HEK293 (cell line): ENCODE measurements around the gene SCP2D1.

ENCODE experiments used
- CTCF ChIA-PET: fragments of 350-600 bp; formaldehyde crosslinking; extraction: SDS; loops from one replicate; lab custom pipeline; 2021; ENCODE audit warnings: antibody characterized with exemption; lab: Yijun Ruan, JAX
- POLR2A ChIA-PET: fragments of 300-600 bp; formaldehyde crosslinking; extraction: SDS; loops from one replicate; lab custom pipeline; 2020; ENCODE audit warnings: antibody characterized with exemption, inconsistent platforms; lab: Yijun Ruan, JAX
- H3K27ac ChIP-seq: fragments of 200-500 bp; sonication (Bioruptor generic); 2 replicates; pipeline ENCODE4 v1.5.1; 2014; ENCODE audit warnings: low read depth, low read length, control low read depth, inconsistent platforms; ENCODE audit errors: extremely low read depth
- H3K36me3 ChIP-seq, 2 experiments: fragments of 200-500 bp in 1 of 2; sonication (Bioruptor generic) in 1 of 2; 1 replicate in 1 of 2; 2 replicates in 1 of 2; pipeline ENCODE4 v1.5.1; 2014 to 2017; ENCODE audit warnings: inconsistent platforms in 2 of 2, low read length in 2 of 2; ENCODE audit not compliant: control insufficient read depth in 2 of 2, insufficient read depth in 1 of 2
- H3K4me1 ChIP-seq: fragments of 200-500 bp; sonication (Bioruptor generic); 2 replicates; pipeline ENCODE4 v1.5.1; 2014; ENCODE audit warnings: mild to moderate bottlenecking, low read length, inconsistent platforms; ENCODE audit not compliant: control insufficient read depth, insufficient read depth
- H3K4me3 ChIP-seq: 2 replicates; pipeline ENCODE4 v1.5.1; 2011; ENCODE audit warnings: low read depth, mild to moderate bottlenecking, control low read depth, low read length, moderate library complexity
- H3K9me3 ChIP-seq: fragments of 200-500 bp; sonication (Bioruptor generic); 2 replicates; pipeline ENCODE4 v1.5.1; 2014; ENCODE audit warnings: low read depth, low read length, inconsistent platforms; ENCODE audit not compliant: control insufficient read depth, insufficient read depth
- HOXD13 ChIP-seq: sonication (generic); formaldehyde crosslinking; IDR thresholded peaks from 2 replicates; pipeline ENCODE4 v1.8.0; 2022; ENCODE audit warnings: missing genetic modification reagents, borderline replicate concordance
- KLF8 ChIP-seq: fragments of 450-650 bp; formaldehyde crosslinking; IDR thresholded peaks from 2 replicates; pipeline ENCODE4 v1.5.1; 2016; ENCODE audit warnings: missing biosample characterization, missing genetic modification characterization
- OVOL3 ChIP-seq: fragments of 450-650 bp; formaldehyde crosslinking; IDR thresholded peaks from 2 replicates; pipeline ENCODE4 v1.5.1; 2016; ENCODE audit warnings: missing biosample characterization, missing genetic modification characterization
- PRDM1 ChIP-seq: fragments of 450-650 bp; formaldehyde crosslinking; IDR thresholded peaks from 2 replicates; pipeline ENCODE4; 2016; ENCODE audit warnings: missing biosample characterization, missing genetic modification characterization
- SCRT2 ChIP-seq: fragments of 450-650 bp; formaldehyde crosslinking; IDR thresholded peaks from 2 replicates; pipeline ENCODE4 v1.5.1; 2016; ENCODE audit warnings: missing biosample characterization, missing genetic modification characterization
- SP7 ChIP-seq: fragments of 450-650 bp; formaldehyde crosslinking; IDR thresholded peaks from 2 replicates; pipeline ENCODE4 v1.5.1; 2016; ENCODE audit warnings: missing biosample characterization, missing genetic modification characterization
- YY1 ChIP-seq: fragments of 450-650 bp; formaldehyde crosslinking; IDR thresholded peaks from 2 replicates; pipeline ENCODE4 v1.5.1; 2018; ENCODE audit warnings: missing biosample characterization, missing genetic modification characterization
- YY2 ChIP-seq: fragments of 450-650 bp; formaldehyde crosslinking; IDR thresholded peaks from 2 replicates; pipeline ENCODE4 v1.5.1; 2016; ENCODE audit warnings: missing biosample characterization, missing genetic modification characterization
- ZBTB8A ChIP-seq: fragments of 450-650 bp; formaldehyde crosslinking; IDR thresholded peaks from 2 replicates; pipeline ENCODE4 v1.5.1; 2016; ENCODE audit warnings: missing biosample characterization, missing genetic modification characterization
- ZEB2 ChIP-seq: fragments of 450-650 bp; formaldehyde crosslinking; IDR thresholded peaks from 2 replicates; pipeline ENCODE4 v1.5.1; 2016; ENCODE audit warnings: missing biosample characterization, missing genetic modification characterization
- ZFP37 ChIP-seq: fragments of 450-650 bp; formaldehyde crosslinking; IDR thresholded peaks from 2 replicates; pipeline ENCODE4 v1.5.1; 2016; ENCODE audit warnings: missing biosample characterization, missing genetic modification characterization
- ZIC2 ChIP-seq: fragments of 450-650 bp; formaldehyde crosslinking; IDR thresholded peaks from 2 replicates; pipeline ENCODE4 v1.5.1; 2016; ENCODE audit warnings: missing biosample characterization, missing genetic modification characterization
- ZNF157 ChIP-seq: fragments of 450-650 bp; formaldehyde crosslinking; IDR thresholded peaks from 2 replicates; pipeline ENCODE4 v1.5.1; 2016; ENCODE audit warnings: missing biosample characterization, missing genetic modification characterization
- ZNF16 ChIP-seq: fragments of 450-650 bp; formaldehyde crosslinking; IDR thresholded peaks from 2 replicates; pipeline ENCODE4 v1.5.1; 2016; ENCODE audit warnings: low read depth, missing biosample characterization, missing genetic modification characterization
- ZNF2 ChIP-seq: fragments of 450-650 bp; formaldehyde crosslinking; IDR thresholded peaks from 2 replicates; pipeline ENCODE4 v1.5.1; 2016; ENCODE audit warnings: missing biosample characterization, missing genetic modification characterization
- ZNF274 ChIP-seq, 2 experiments: fragments of 200-500 bp in 1 of 2; fragments of 450-650 bp in 1 of 2; sonication (Bioruptor generic) in 1 of 2; formaldehyde crosslinking in 1 of 2; IDR thresholded peaks; 2 replicates each; pipeline versions ENCODE4 v1.5.1 to v1.6.1; 2014 to 2016; ENCODE audit warnings: borderline replicate concordance in 1 of 2, inconsistent platforms in 1 of 2, low read length in 1 of 2, missing biosample characterization in 1 of 2, missing genetic modification characterization in 1 of 2
- ZNF302 ChIP-seq: fragments of 450-650 bp; formaldehyde crosslinking; IDR thresholded peaks from 2 replicates; pipeline ENCODE4 v1.5.1; 2016; ENCODE audit warnings: missing biosample characterization, missing genetic modification characterization, low read depth
- ZNF311 ChIP-seq: fragments of 450-650 bp; formaldehyde crosslinking; IDR thresholded peaks from 2 replicates; pipeline ENCODE4 v1.5.1; 2017; ENCODE audit warnings: missing biosample characterization, missing genetic modification characterization, borderline replicate concordance
- ZNF37A ChIP-seq: fragments of 450-650 bp; IDR thresholded peaks from 2 replicates; pipeline ENCODE4 v1.5.1; 2018; ENCODE audit warnings: missing biosample characterization, missing genetic modification characterization
- ZNF416 ChIP-seq: fragments of 450-650 bp; formaldehyde crosslinking; IDR thresholded peaks from 2 replicates; pipeline ENCODE4 v1.5.1; 2016; ENCODE audit warnings: missing biosample characterization, missing genetic modification characterization
- ZNF423 ChIP-seq: fragments of 450-650 bp; formaldehyde crosslinking; IDR thresholded peaks from 2 replicates; pipeline ENCODE4 v1.5.1; 2016; ENCODE audit warnings: missing biosample characterization, missing genetic modification characterization
- ZNF544 ChIP-seq: fragments of 450-650 bp; formaldehyde crosslinking; IDR thresholded peaks from 2 replicates; pipeline ENCODE4 v1.5.0; 2017; ENCODE audit warnings: missing biosample characterization, missing genetic modification characterization
- ZNF548 ChIP-seq: fragments of 450-650 bp; formaldehyde crosslinking; IDR thresholded peaks from 2 replicates; pipeline ENCODE4 v1.5.1; 2016; ENCODE audit warnings: missing biosample characterization, missing genetic modification characterization
- ZNF555 ChIP-seq: fragments of 450-650 bp; formaldehyde crosslinking; conservative IDR thresholded peaks from 2 replicates; pipeline ENCODE4 v1.5.1; 2017; ENCODE audit warnings: missing biosample characterization, mild to moderate bottlenecking, missing genetic modification characterization, inconsistent platforms
- ZNF571 ChIP-seq: fragments of 450-650 bp; formaldehyde crosslinking; IDR thresholded peaks from 2 replicates; pipeline ENCODE4 v1.5.0; 2017; ENCODE audit warnings: missing biosample characterization, missing genetic modification characterization
- ZNF600 ChIP-seq: fragments of 450-650 bp; formaldehyde crosslinking; IDR thresholded peaks from 2 replicates; pipeline ENCODE4 v1.5.1; 2016; ENCODE audit warnings: missing biosample characterization, missing genetic modification characterization
- ZNF621 ChIP-seq: fragments of 450-650 bp; formaldehyde crosslinking; IDR thresholded peaks from 2 replicates; pipeline ENCODE4 v1.5.1; 2017; ENCODE audit warnings: missing biosample characterization, missing genetic modification characterization
- ZNF654 ChIP-seq: fragments of 450-650 bp; formaldehyde crosslinking; IDR thresholded peaks from 2 replicates; pipeline ENCODE4 v1.5.1; 2016; ENCODE audit warnings: low read depth, missing biosample characterization, missing genetic modification characterization
- ZNF670 ChIP-seq: fragments of 450-650 bp; formaldehyde crosslinking; IDR thresholded peaks from 2 replicates; pipeline ENCODE4 v1.5.1; 2016; ENCODE audit warnings: missing biosample characterization, missing genetic modification characterization, low read depth
- ZNF747 ChIP-seq: fragments of 450-650 bp; formaldehyde crosslinking; IDR thresholded peaks from 2 replicates; pipeline ENCODE4 v1.5.1; 2016; ENCODE audit warnings: missing biosample characterization, missing genetic modification characterization
- ZNF837 ChIP-seq: fragments of 450-650 bp; formaldehyde crosslinking; IDR thresholded peaks from 2 replicates; pipeline ENCODE4 v1.5.1; 2016; ENCODE audit warnings: missing biosample characterization, missing genetic modification characterization
- ZSCAN16 ChIP-seq: fragments of 450-650 bp; formaldehyde crosslinking; IDR thresholded peaks from 2 replicates; pipeline ENCODE4 v1.5.1; 2016; ENCODE audit warnings: missing biosample characterization, missing genetic modification characterization
- TF ChIP-seq, protein P1 (sequence below): fragments of 450-650 bp; formaldehyde crosslinking; IDR thresholded peaks from 2 replicates; pipeline ENCODE4 v1.5.1; 2016; ENCODE audit warnings: missing biosample characterization, missing genetic modification characterization
- TF ChIP-seq, protein P2 (sequence below): fragments of 450-650 bp; formaldehyde crosslinking; IDR thresholded peaks from 2 replicates; pipeline ENCODE4 v1.5.1; 2017; ENCODE audit warnings: missing biosample characterization, missing genetic modification characterization

Gene SCP2D1

DNA sequence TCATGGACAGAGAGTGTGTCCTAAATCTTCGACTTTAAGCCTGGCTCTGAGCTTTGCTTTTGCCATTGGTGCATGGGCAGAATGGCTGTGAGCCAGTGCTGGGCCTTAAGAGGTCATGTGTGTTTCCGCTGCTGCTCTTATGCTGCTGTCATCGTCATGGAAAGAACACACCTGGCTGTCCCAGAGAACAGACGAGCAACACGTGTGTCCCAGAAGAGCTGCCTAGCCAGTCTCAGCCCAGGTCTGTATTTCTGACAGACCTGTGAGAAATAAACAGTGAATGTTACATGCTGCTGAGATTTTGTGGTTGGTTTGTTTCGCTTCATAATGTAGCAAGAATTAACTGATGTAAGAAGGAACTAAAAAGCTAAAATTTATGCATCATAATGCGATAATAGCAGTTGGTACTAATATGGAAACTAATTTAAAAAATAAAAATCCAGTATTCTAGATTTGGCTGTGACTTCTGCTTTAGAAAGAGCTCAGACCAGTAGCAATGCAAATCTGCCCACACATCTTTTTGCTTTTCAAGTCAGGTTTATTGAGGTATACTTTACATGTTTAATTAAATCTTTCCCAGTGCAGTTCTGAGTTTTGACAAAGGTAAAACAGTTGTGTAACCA is 11.5 kb upstream of the SCP2D1 start:
- H3K4me3 ChIP-seq, result no peak overlapping the region
- no peaks in the 10 kb centered on the region for H3K9me3 ChIP-seq
- ChIA-PET CTCF (interaction anchor here (0.9 kb wide), 1 partner anchor 170 kb away, joined by 4 read pairs; no protein-coding TSS in a partner anchor), POLR2A (no interaction called here)
- no peaks in the 10 kb centered on the region for H3K4me1 ChIP-seq
- no peaks in the 10 kb centered on the region for H3K36me3 ChIP-seq
- TF ChIP-seq, protein P1, sequence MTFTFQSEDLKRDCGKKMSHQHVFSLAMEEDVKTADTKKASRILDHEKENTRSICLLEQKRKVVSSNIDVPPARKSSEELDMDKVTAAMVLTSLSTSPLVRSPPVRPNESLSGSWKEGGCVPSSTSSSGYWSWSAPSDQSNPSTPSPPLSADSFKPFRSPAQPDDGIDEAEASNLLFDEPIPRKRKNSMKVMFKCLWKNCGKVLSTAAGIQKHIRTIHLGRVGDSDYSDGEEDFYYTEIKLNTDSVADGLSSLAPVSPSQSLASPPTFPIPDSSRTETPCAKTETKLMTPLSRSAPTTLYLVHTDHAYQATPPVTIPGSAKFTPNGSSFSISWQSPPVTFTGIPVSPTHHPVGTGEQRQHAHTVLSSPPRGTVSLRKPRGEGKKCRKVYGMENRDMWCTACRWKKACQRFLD (tag by site-specific recombination), result no peak
- TF ChIP-seq ZNF548, result no peak
- TF ChIP-seq ZBTB8A (tag by site-specific recombination), result no peak
- no peak for TF ChIP-seq KLF8 (tag by site-specific recombination)
- no peak for TF ChIP-seq ZNF157 (tag by site-specific recombination)
- TF ChIP-seq YY2, result no peak
- no peak for TF ChIP-seq ZNF747 (tag by site-specific recombination)
- no peak for TF ChIP-seq ZNF302 (tag by site-specific recombination)
- no peak for TF ChIP-seq ZNF837 (tag by site-specific recombination)
- no peak for TF ChIP-seq ZIC2 (tag by site-specific recombination)
- TF ChIP-seq ZNF654 (tag by site-specific recombination), result no peak
- TF ChIP-seq ZSCAN16 (tag by site-specific recombination), result no peak
- no peak for TF ChIP-seq ZNF571 (tag by site-specific recombination)
- no peak for TF ChIP-seq YY1
- TF ChIP-seq ZNF37A, result no peak
- TF ChIP-seq ZFP37 (tag by site-specific recombination), result no peak
- no peak for TF ChIP-seq ZNF311 (tag by site-specific recombination)
- no peak for TF ChIP-seq HOXD13 (CRISPR knock-in tag)
- no peak for TF ChIP-seq ZNF423
- no peak overlapping the region for H3K27ac ChIP-seq

DNA sequence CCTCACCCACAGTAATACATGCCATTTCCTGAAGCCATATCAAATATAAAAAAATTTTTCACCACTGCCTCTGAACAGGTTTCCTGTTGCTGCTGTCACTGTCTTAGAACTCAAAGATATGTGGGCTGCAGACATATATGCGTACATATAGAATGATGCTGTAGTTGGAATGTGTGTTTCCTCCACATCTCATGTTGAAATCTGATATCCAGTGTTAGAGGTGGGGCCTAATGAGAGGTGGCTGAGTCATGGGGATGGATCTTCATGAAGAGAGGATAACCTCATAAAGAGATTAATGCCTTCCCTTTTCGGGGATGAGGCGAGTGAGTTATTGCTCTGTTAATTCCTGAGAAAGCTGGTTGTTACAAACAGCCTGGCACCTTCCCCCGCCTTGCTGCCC is 7.7 kb upstream of the SCP2D1 start:
- no peaks in the 10 kb centered on the region for H3K9me3 ChIP-seq
- H3K4me1 ChIP-seq, result no peaks in the 10 kb centered on the region
- H3K4me3 ChIP-seq, result no peak overlapping the region
- H3K36me3 ChIP-seq, result no peaks in the 10 kb centered on the region
- H3K27ac ChIP-seq, result no peak overlapping the region
- POLR2A ChIA-PET, result no interaction called here
- CTCF ChIA-PET, result interaction anchor here (0.6 kb wide), 1 partner anchor 84 kb away, joined by 5 read pairs; no protein-coding TSS in a partner anchor
- no peak for TF ChIP-seq YY2
- TF ChIP-seq SCRT2 (tag by site-specific recombination), result 0 out of 2 replicates have a peak, but pooled peaks have one; percentile 14
- no peak for TF ChIP-seq ZNF2
- no peak for TF ChIP-seq ZNF670 (tag by site-specific recombination)
- TF ChIP-seq ZNF600 (tag by site-specific recombination), result no peak
- TF ChIP-seq OVOL3 (tag by site-specific recombination), result no peak
- no peak for TF ChIP-seq ZEB2 (tag by site-specific recombination)
- no peak for TF ChIP-seq ZNF544
- no peak for TF ChIP-seq ZNF571 (tag by site-specific recombination)
- no peak for TF ChIP-seq ZNF747 (tag by site-specific recombination)
- TF ChIP-seq ZNF555 (tag by site-specific recombination), result no peak
- TF ChIP-seq ZNF416 (tag by site-specific recombination), result no peak
- no peak for TF ChIP-seq ZNF16 (tag by site-specific recombination)
- 0 out of 2 replicates have a peak, but pooled peaks have one; percentile 12 for TF ChIP-seq PRDM1 (tag by site-specific recombination)
- TF ChIP-seq ZNF274 (IDR thresholded peaks at IDR 0.05; ENCODE audit: low read length), result no peak
- no peak for TF ChIP-seq ZNF274 (tag by site-specific recombination; IDR thresholded peaks at IDR 0.05; ENCODE audit: borderline replicate concordance)
- no peak for TF ChIP-seq ZNF157 (tag by site-specific recombination)
- TF ChIP-seq ZNF621 (tag by site-specific recombination), result no peak
- TF ChIP-seq SP7 (tag by site-specific recombination), result peak; percentile 84
- TF ChIP-seq, protein P2, sequence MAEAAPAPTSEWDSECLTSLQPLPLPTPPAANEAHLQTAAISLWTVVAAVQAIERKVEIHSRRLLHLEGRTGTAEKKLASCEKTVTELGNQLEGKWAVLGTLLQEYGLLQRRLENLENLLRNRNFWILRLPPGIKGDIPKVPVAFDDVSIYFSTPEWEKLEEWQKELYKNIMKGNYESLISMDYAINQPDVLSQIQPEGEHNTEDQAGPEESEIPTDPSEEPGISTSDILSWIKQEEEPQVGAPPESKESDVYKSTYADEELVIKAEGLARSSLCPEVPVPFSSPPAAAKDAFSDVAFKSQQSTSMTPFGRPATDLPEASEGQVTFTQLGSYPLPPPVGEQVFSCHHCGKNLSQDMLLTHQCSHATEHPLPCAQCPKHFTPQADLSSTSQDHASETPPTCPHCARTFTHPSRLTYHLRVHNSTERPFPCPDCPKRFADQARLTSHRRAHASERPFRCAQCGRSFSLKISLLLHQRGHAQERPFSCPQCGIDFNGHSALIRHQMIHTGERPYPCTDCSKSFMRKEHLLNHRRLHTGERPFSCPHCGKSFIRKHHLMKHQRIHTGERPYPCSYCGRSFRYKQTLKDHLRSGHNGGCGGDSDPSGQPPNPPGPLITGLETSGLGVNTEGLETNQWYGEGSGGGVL (tag by site-specific recombination), result 0 out of 2 replicates have a peak, but pooled peaks have one; percentile 12
